H4 (cell line): ENCODE measurements around the gene MED10. TPM values are rescaled to one million over a fixed set of nuclear protein-coding genes. Genes with fewer than 3 reads are reported as not detected.

Experiments
- DNase-seq: peaks from one replicate; pipeline ENCODE4 v3.0.0-alpha.2; 2015; ENCODE audit warnings: low spot score
- total RNA-seq: library from RNA; depleted of rRNA; stranded (reverse); fragments of >200 nt; shearing (Covaris generic); gene quantifications from 2 replicates; pipeline ENCODE4 v1.2.3, GENCODE V29; 2014; rRNA removed

Gene MED10, protein sequence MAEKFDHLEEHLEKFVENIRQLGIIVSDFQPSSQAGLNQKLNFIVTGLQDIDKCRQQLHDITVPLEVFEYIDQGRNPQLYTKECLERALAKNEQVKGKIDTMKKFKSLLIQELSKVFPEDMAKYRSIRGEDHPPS
- 9.0 and 12.2 TPM in 2 replicates for total RNA-seq

DNA sequence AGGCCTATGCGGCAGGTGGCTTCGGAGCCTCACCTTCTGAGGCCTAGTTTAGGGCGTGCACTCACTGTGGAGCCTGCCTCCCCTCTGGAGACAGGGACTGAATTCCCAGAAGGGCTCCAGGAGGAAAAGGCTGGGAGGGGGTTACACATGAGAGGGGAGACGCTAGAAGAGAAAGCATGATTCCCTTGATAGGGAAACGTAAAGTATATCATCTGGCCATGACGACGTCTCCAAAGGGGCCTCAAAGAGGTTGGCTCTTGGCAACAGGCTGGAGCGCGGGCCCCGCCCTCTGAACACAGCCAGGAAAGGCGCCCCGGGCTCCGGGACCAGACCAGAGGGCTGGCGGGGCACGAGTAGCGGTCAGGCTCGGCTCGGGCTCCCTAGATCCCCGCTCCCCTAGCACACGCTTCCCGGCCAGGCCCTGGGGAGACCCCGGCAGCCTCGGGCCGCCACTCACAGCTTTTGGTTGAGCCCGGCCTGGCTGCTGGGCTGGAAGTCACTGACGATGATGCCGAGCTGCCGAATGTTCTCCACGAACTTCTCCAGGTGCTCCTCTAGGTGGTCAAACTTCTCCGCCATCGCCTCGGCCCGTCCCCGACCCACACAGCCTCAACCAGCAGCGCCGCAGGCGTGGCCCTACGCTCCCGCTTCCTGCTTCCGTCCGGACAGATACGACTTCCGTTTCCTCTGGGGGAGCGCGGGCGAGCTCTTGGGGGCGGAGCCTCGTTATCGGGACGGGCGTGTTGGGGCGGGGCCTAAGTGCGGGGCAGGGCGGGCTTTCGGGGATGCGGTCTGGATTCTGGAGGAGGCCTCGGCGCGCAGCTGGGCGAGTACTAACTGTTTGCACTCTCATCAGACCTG, at the start of gene MED10:
MED10 (minus strand) TSS at position 643 of the 861 bp plus-strand sequence; CDS start at position 579, 64 bp downstream.
- DNase-seq = peak; percentile 94

DNA sequence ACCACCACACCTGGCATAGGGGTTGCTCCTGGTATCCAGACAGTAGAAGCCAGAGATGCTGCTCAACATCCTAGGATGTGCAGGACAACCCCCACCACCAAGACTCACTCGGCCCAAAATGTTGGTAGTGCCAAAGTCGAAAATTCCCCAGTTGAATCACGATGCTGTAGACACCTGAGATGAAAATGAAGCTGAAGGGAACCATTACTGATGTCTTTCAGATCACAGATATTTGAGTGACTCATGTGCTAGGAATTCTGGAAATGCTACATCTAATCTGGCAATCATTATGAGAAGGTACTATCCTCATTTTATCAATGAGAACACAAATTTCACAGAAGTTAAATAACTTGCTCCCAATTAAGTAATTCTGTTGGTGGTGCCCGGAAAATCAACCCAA, 49.3 kb upstream of the MED10 start:
- no peak for DNase-seq

DNA sequence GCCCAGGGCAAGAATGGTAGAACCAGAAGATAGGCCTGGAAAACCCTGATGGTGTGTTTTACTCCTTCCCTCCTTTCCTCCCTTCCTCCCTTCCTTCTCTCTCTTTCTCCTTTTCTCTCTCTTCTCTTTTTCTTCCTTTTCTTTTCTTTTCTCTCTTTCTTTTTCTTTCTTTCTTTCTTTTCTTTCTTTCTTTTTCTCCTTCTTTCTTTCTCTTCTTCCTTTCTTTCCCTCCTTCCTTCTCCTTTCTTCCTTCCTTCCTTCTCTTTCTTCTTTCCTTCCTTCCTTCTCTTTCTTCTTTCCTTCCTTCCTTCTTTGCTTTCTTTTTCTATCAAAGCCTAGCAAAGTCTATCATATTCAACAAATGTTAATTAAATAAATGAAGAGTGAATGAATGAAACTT, 46.4 kb upstream of the MED10 start:
- no peak for DNase-seq

DNA sequence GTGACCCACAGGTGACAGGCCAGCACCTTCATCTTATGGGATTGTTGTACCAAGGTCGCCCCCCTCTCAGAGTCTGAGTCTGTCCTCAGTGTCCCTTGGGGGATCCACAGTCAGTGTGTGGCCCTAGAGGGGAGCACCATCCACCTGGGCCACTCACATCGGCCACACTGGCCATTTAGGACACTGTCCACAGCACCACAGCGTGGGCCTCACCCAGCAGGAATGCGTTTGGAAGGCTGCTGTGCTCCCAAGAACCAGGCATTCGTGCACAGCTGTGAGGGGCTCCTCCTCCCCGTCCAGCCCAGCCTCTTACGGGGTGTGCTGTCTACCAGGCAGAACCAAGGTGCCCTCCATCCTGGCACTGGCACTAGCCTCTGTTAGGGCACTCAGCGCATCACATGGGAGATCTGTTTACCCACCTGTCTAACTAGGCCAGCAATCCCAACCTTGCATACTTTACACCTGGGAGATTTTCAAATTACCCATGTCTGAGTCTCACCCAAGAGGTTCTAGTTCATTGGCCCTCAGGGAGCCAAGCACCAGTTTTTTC, 45.8 kb upstream of the MED10 start:
- DNase-seq = no peak

DNA sequence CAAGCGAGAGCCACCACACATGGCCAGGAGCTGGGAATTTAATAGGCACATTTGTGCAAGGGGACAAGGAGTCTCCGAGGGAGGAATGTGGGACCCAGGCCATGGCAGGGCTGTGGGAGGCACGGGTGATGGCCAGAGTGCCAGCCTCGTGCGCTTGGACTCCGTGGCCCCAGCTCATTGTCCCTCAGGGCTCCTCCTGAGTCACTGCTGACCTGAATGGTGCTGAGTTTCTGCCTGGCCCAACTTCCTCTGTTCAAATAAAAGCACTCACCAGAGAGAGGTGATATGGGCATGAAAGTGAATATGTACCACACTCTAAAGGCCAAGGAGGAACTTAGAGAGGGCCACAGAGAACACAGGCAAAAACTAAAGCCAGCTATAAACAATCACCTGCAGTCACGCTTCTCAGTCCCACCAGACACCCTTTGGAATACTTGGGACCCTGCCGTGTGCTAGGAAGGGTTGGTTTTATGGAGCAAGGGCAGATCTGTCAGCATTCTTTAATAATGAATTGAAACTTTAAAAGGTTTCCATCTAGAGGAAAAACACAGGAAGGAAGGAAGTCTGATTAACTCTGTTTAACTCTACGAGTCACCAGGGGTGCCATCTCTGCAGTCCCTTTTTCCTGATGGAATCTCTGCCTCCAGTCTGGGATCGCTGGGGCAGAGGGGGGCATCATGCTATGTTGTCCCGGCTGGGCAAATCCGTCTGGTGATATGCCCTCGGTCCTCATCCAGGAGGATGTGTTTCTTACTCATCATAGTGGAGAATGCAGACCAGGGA, 45.2 kb upstream of the MED10 start:
- DNase-seq = no peak

DNA sequence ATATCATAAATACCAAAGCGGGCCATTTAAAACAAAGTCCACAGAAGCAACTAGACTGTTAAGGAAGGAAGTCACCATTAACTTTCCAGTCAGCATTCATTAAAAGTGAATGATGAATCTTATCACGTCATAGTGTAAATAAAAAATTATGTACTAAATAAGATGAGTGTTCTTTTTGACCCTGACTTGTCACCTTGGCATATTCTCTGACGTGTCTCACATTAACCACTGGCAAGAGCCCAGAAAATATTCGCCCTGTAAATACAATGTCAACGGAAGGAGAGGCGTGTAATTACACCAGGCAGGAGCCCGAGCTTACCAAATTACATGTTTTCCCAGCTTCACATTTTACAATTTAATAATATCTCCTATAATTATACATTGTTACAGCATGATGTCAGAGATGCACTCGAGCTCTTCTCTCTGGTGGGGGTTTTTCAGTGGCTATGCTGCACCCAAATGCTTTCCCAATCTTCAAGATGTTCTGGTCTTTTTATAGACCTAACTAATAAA, 41.0 kb upstream of the MED10 start:
- DNase-seq = no peak

DNA sequence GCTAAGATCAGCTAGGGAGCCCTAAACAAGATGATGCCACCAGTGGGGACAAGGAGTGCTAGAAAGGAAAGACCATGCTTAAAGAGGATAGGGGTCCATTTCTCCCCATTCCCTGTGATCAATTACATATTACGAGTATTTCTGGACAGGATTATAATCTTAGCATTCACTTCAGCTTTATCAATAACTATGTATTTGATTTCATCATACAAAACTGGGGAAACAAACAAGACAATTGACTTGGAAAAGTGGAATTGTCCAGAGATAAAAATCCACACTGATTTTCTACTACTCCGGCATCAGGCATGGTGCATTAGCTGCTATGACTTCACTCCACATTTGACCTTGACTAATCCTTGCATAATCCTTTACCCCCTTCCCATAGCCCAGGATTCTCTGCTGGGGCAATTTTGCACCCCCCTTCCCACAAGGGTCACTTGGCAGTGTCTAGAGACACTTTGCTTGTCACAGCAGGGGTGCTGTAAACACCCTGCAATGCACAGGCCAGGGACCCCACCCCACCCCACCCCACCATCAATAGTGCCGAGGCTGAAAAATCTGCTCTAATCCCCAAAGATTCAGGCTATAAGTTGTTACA, 40.4 kb upstream of the MED10 start:
- DNase-seq = no peak

DNA sequence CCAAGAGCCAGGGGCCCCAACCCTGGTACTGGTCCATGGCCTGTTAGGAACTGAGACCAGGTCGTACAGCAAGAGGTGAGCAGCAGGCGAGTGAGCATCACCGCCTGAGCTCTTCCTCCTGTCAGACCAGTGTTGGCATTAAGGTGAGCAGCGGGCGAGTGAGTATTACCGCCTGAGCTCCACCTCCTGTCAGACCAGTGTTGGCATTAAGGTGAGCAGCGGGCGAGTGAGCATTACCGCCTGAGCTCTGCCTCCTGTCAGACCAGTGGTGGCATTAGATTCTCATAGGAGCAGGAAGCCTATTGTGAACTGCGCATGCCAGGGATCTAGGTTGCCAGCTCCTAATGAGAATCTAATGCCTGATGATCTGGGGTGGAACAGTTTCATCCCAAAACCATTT, 39.3 kb upstream of the MED10 start:
- DNase-seq = no peak

DNA sequence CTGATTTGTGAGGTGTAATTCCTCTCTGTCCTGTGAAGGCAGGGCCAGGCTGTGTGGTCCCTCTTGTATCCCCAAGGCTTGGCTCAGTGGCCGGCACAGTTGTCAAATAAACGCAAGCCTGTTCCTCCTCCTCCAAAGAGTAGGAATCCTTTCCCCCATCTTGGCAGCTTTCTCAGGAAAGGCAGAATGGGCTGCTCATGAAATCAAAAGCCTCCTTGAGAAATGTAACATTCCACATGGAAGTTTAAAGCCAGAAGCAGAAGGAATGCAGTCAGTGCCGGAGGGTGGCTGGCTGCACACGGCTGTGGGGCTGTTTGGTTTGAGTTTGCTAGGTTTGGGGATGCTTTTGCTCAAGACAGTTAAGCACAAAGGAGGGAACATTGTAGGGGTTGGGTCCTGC, 34.5 kb upstream of the MED10 start:
- no peak for DNase-seq

DNA sequence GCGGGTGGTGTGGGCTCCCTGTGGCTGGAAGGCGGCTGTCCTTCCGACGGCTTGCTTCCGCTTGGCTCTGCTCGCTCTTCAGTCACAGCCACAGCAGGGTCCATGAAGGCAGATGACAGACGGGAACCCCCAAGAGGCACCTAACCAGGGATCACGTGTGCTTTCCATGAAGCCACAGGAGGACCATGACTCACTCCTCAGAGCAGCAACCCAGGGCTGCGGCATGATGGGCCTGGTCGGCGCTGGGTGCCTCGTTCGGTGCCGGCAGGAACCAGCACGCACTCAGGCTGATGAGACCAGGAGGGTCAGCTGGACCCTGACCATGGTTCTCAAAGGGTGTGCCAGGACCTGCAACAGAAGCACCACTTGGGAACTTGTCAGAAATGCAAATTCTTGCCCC, 32.8 kb upstream of the MED10 start:
- no peak for DNase-seq

DNA sequence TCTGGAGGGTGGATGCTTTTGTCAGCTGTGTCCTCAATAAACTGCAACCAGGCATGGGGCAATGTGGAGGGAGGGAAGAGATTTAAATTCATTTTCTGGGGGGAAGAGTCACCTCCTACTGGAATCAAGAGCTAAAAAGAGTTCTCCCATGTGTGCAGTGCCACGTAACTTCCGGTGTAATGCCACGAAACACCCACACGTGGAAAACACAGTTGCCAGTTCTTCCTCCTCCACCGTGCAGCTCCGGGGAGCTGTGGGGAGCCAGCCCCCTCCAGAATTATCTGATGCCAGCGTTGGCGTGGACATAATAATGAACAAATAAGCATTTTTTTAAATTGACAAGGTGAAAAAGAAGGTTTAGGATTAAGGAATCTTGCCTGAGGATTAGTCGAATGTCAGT, 32.1 kb upstream of the MED10 start:
- no peak for DNase-seq

DNA sequence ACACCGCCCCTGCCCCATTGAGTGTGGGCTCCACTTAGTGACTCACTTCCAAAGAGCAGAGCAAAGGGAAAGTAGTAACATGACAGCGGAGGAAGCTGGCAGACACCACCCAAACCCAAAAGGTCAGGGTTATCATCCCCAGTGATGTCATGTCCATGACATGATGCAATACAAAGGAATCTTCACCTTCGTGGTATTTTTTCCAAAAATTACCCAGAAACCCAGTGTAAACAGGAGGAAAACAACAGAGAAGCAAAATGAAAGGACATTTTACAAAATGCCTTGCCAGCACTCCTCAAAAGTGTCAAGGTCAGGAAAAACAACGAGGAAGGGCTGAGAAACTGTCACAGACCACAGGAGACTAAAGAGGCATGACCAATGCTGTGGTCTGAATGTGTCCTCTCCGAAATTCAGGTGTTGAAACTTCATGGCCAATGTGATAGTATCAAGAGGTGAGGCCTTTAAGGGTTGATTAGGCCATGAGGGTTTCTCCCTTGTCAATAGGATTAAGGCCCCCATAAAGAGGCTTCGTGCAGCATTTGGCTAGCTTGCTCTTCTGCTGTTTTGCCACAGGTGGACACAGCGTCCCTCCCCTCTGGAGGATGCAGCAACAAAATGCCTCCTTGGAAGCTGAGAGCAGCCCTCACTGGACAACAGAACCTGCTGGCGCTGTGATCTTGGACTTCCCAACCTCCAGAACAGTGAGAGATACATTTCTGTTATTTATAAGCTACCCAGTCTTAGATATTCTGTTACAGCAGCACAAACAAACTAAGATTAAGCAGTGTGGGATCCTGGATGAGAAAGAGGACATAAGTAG, 30.5 kb upstream of the MED10 start:
- no peak for DNase-seq

DNA sequence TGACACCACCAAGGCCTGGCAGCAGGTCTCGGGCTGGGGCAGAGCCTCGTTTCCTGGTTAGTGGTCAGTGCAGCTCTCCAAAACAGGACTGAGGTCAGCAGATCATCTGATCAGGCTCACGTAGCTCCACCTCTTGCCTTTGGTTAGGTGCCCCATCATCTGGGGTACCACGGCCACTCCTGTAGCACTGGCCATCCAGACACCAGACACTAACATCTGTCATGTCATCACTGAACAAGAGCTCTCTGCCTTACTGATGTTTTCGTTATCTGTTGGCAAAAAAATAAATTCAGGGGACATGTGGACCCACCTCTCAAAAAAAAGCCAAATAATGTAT, 29.9 kb upstream of the MED10 start:
- DNase-seq = no peak

DNA sequence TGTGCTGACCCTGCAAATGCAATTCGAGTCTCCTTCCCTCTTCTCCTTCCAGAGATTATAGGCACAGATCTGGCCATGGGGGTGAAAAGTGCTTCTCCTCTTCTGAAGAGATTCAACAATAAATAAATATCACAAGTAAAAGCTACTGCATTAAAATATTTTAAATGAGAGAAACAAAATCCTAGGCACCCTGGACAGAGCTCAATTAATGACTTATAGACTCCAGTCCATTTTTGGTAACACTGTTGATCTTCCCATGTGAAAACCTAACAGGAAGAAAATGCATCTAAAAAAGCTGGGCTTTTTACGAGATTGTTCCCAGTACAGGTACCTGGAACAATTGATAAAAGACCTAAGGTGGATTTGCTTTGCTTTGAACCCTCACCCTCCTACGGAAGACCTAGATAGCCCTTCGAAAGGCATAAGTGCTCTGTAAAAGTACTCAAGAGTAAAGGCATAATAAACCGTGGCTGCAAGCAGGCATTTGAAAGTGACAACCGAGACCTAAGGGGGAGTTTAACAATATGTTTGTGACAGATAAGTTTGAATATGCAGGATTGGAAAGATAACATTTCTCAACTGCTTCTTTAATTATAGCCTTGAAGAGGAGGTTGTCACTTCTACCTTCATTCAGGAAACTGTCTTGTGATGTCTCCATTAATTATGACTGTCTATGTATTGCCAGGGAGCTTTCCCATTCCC, 29.4 kb upstream of the MED10 start:
- DNase-seq = no peak

DNA sequence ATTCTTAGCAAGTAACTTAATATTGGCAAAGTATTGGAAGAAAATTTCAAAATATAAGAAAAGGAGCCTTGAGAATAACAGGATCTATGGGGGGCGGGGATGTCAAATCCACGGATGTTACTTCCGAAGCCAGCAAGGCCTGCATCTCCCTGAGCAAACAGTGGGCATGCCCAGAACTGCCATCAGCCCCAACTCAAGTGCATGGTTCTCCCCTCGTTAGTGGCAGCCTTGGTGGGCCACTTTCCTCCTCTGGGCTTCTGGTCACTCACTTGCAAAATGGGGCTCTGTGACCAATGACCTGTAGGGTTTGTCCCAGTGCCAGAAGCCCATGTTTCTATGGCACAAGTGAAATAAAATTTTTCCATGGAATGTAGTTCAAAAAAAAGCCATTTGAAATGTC, 27.2 kb upstream of the MED10 start:
- DNase-seq = no peak

DNA sequence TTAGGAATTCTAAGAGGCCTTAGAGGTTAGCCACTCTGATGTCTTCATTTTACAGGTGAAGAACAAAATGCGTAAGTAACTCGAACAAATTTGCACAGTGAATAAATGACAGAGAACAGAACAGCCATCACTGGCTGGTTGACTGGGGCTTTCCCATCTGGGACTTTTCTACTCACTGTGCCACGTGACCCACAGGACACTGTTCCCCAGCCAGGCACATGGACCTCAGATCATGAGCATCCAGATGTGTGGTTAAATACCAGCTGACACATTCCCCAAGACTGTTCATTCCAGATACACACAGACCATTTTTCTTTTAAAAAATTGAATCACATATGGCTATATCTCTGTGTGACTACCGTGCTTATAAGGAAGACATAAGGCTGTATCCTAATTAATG, 25.8 kb upstream of the MED10 start:
- no peak for DNase-seq

DNA sequence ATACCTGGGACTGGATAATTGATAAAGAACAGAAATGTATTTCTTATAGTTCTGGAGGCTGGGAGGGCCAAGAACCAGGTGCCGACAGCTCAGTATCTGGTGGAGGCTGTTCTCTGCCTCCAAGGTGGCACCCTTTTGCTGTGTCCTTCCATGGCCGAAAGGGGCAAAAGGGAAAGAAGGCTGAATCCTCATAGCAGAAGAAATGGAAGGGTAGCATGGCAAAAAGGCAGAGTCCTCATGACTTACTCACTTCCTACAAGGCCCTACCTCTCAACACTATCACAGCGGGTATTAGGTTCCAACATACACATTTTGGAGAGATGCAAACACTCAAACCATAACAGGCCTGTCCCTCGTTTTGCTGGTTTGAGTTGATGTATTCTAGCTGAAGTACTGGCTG, 25.1 kb upstream of the MED10 start:
- no peak for DNase-seq

DNA sequence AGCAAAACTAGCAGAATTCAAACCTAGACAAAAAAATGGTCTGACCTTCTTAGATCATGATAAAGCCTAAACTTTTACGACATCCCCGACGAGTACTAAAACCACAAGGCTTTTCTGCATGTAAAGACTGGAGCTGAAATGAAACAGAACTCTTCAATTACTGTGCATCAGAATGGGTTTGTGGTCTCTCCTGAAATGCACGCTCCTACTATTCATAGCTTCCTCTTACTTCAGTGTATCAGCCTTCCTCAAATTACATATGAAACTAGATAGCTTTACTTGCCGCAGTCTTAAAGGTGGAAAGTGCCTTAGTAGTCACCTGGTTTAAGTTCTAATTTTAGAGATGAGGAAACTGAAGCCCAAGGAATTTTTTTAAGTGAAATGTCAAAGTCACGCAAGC, 24.6 kb upstream of the MED10 start:
- DNase-seq = peak; percentile 51

DNA sequence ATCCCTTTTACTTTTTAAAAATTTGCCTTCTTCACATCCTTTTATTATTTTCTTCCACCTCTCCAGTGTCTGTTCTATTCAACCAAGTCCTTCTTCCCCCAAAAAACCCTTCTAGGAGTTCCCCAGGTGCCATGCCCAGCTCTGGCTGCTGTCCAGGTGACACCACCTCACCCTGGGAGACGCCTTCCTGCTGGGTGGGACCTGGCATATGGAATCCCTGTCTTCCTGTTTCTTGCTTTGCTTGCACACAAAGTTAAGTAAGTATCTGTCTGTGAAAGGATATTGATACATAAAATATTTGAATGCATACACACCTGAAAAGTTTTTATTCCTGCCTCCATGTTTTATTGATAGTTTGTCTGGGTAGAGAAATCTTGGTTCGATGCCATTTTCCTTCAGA, 23.1 kb upstream of the MED10 start:
- DNase-seq = no peak
